ENCODE measurements around the gene BBOF1. TPM values are rescaled to one million over a fixed set of nuclear protein-coding genes. Genes with fewer than 3 reads are reported as not detected.

Gene BBOF1
- total and polyA plus RNA-seq, 9 of the 15 experiments (the other 6 are each of a cell fraction or from before 2014, with no cell fraction given), result 1.3 to 4.9 (median 4.2) TPM

DNA sequence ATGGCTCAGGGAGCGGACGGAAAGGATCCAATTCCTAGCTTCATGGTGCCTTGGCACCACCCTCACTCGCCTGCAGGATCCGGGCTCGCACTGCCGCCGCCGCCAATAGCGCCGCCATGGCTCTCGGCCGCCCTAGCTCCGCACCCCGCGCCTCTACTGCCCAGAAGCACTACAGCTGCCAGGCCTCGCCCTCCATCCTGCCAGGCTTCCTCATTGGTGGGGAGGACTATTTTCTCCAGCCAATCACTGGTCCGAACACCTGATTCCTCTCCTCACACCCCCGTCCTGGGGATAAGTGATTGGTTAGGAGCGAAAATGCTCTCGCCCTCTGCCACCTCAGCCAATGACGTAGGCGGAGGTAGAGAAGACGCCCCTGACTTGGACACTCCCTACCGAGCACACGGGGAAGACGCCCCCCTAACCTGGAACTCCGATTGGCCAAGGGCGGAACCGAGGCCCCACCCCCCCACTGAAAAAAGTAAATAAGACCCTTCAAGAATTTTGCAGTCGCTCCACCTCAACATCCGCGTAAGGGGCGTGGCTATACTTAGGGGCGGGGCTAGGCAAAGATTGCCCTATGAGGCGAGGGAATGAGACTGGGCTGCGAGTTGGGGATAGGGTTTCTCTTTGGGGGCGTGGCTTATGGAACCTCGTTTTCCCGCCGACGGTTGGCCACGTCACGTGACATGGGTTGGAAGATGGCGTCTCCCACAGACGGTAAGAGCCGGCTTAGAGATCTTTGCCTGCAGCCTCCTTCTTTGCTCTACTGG is 65.3 kb downstream of the BBOF1 start, which contains the start of the genes ALDH6A1 and LIN52 (continued):
- TF ChIP-seq, protein P1, sequence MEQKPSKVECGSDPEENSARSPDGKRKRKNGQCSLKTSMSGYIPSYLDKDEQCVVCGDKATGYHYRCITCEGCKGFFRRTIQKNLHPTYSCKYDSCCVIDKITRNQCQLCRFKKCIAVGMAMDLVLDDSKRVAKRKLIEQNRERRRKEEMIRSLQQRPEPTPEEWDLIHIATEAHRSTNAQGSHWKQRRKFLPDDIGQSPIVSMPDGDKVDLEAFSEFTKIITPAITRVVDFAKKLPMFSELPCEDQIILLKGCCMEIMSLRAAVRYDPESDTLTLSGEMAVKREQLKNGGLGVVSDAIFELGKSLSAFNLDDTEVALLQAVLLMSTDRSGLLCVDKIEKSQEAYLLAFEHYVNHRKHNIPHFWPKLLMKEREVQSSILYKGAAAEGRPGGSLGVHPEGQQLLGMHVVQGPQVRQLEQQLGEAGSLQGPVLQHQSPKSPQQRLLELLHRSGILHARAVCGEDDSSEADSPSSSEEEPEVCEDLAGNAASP (IDR thresholded peaks at IDR 0.05), result no peak
- no peak for TF ChIP-seq NONO (IDR thresholded peaks at IDR 0.05; ENCODE audit: low read depth in 2 of 2, low read length in 1 of 2)
- TF ChIP-seq, protein P2, sequence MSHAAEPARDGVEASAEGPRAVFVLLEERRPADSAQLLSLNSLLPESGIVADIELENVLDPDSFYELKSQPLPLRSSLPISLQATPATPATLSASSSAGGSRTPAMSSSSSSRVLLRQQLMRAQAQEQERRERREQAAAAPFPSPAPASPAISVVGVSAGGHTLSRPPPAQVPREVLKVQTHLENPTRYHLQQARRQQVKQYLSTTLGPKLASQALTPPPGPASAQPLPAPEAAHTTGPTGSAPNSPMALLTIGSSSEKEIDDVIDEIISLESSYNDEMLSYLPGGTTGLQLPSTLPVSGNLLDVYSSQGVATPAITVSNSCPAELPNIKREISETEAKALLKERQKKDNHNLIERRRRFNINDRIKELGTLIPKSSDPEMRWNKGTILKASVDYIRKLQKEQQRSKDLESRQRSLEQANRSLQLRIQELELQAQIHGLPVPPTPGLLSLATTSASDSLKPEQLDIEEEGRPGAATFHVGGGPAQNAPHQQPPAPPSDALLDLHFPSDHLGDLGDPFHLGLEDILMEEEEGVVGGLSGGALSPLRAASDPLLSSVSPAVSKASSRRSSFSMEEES (CRISPR knock-in tag; IDR thresholded peaks at IDR 0.05), result peak; percentile 99
- TF ChIP-seq ZNF224 (CRISPR knock-in tag; IDR thresholded peaks at IDR 0.05), result no peak
- no peak for TF ChIP-seq KDM4B (IDR thresholded peaks at IDR 0.05; ENCODE audit: borderline replicate concordance in 2 of 2, low read depth in 1 of 2)
- peak; percentile 0; the same call in 1 of the 2 replicates for TF ChIP-seq HDAC2 (IDR thresholded peaks at IDR 0.05)
- no peak for TF ChIP-seq NFIX (CRISPR knock-in tag; IDR thresholded peaks at IDR 0.05; ENCODE audit: low read depth)
- TF ChIP-seq TEAD2 (tag; IDR thresholded peaks at IDR 0.05), result no peak
- TF ChIP-seq KLF16 (IDR thresholded peaks at IDR 0.05), result peak; percentile 33; the same call in 1 of the 2 replicates
- no peak for TF ChIP-seq ZNF444 (CRISPR knock-in tag; IDR thresholded peaks at IDR 0.05)
- TF ChIP-seq FOXM1 (IDR thresholded peaks at IDR 0.05; ENCODE audit: low read depth), result 0 out of 2 replicates have a peak, but pooled peaks have one; percentile 20
- TF ChIP-seq FOXM1 (CRISPR knock-in tag; IDR thresholded peaks at IDR 0.05; ENCODE audit: low read depth), result no peak
- TF ChIP-seq, protein P3, sequence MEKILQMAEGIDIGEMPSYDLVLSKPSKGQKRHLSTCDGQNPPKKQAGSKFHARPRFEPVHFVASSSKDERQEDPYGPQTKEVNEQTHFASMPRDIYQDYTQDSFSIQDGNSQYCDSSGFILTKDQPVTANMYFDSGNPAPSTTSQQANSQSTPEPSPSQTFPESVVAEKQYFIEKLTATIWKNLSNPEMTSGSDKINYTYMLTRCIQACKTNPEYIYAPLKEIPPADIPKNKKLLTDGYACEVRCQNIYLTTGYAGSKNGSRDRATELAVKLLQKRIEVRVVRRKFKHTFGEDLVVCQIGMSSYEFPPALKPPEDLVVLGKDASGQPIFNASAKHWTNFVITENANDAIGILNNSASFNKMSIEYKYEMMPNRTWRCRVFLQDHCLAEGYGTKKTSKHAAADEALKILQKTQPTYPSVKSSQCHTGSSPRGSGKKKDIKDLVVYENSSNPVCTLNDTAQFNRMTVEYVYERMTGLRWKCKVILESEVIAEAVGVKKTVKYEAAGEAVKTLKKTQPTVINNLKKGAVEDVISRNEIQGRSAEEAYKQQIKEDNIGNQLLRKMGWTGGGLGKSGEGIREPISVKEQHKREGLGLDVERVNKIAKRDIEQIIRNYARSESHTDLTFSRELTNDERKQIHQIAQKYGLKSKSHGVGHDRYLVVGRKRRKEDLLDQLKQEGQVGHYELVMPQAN (IDR thresholded peaks at IDR 0.05; ENCODE audit: borderline replicate concordance), result peak; percentile 74; the same call in 1 of the 2 replicates
- TF ChIP-seq SIN3B (IDR thresholded peaks at IDR 0.05; ENCODE audit: low read depth), result peak; percentile 94
- TF ChIP-seq, protein P4, sequence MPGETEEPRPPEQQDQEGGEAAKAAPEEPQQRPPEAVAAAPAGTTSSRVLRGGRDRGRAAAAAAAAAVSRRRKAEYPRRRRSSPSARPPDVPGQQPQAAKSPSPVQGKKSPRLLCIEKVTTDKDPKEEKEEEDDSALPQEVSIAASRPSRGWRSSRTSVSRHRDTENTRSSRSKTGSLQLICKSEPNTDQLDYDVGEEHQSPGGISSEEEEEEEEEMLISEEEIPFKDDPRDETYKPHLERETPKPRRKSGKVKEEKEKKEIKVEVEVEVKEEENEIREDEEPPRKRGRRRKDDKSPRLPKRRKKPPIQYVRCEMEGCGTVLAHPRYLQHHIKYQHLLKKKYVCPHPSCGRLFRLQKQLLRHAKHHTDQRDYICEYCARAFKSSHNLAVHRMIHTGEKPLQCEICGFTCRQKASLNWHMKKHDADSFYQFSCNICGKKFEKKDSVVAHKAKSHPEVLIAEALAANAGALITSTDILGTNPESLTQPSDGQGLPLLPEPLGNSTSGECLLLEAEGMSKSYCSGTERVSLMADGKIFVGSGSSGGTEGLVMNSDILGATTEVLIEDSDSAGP (CRISPR knock-in tag; IDR thresholded peaks at IDR 0.05), result no peak
- TF ChIP-seq, protein P5, sequence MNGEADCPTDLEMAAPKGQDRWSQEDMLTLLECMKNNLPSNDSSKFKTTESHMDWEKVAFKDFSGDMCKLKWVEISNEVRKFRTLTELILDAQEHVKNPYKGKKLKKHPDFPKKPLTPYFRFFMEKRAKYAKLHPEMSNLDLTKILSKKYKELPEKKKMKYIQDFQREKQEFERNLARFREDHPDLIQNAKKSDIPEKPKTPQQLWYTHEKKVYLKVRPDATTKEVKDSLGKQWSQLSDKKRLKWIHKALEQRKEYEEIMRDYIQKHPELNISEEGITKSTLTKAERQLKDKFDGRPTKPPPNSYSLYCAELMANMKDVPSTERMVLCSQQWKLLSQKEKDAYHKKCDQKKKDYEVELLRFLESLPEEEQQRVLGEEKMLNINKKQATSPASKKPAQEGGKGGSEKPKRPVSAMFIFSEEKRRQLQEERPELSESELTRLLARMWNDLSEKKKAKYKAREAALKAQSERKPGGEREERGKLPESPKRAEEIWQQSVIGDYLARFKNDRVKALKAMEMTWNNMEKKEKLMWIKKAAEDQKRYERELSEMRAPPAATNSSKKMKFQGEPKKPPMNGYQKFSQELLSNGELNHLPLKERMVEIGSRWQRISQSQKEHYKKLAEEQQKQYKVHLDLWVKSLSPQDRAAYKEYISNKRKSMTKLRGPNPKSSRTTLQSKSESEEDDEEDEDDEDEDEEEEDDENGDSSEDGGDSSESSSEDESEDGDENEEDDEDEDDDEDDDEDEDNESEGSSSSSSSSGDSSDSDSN (IDR thresholded peaks at IDR 0.05; ENCODE audit: borderline replicate concordance in 1 of 2, low read depth in 2 of 2, low read length in 2 of 2), result no peak

Measured in K562 (cell line).